MM.1S (cell line): ENCODE measurements around the gene USP25.
A peak's percentile ranks its signal among the peaks of the same experiment; 100 is the strongest.
"Not testable (repeated sequence)": the region's sequence is repeated elsewhere in the genome, so short reads cannot be mapped to it uniquely, and the experiment has no call there.

Experiments used
- DNase-seq: peaks from one replicate; pipeline ENCODE4 v3.0.0-alpha.2; 2015
- H2AFZ ChIP-seq: fragments of 300-600 bp; sonication (generic); 2 replicates; pipeline ENCODE4 v1.6.0; 2016; ENCODE audit warnings: antibody characterized with exemption, low read length
- H3F3A ChIP-seq: fragments of 300-600 bp; sonication (generic); 2 replicates; pipeline ENCODE4 v1.6.1; 2016; ENCODE audit warnings: mild to moderate bottlenecking, antibody characterized with exemption, low read length, moderate library complexity, mixed read lengths; ENCODE audit not compliant: insufficient read depth
- H3K27ac ChIP-seq: fragments of 300-600 bp; sonication (generic); 2 replicates; pipeline ENCODE4 v1.5.1; 2016; ENCODE audit warnings: mild to moderate bottlenecking, low read length
- H3K27me3 ChIP-seq: fragments of 300-600 bp; sonication (generic); replicated peaks from 2 replicates; pipeline ENCODE4 v1.6.0; 2016; ENCODE audit warnings: low read length; ENCODE audit not compliant: insufficient read depth
- H3K36me3 ChIP-seq: fragments of 300-600 bp; sonication (generic); replicated peaks from 2 replicates; pipeline ENCODE4 v1.6.1; 2016; ENCODE audit warnings: mild to moderate bottlenecking, low read length, mixed read lengths; ENCODE audit not compliant: insufficient read depth
- H3K4me1 ChIP-seq: fragments of 300-600 bp; sonication (generic); 2 replicates; pipeline ENCODE4 v1.6.1; 2016; ENCODE audit warnings: low read length, mixed read lengths
- H3K4me2 ChIP-seq: fragments of 300-600 bp; sonication (generic); 2 replicates; pipeline ENCODE4 v1.6.0; 2016; ENCODE audit warnings: low read depth, low read length
- H3K4me3 ChIP-seq: fragments of 300-600 bp; sonication (generic); 2 replicates; pipeline ENCODE4 v1.5.1; 2016; ENCODE audit warnings: low read length, mixed read lengths
- H3K79me2 ChIP-seq: fragments of 300-600 bp; sonication (generic); 2 replicates; pipeline ENCODE4 v1.6.1; 2016; ENCODE audit warnings: mixed run types, low read length, mixed read lengths
- H3K9ac ChIP-seq: fragments of 300-600 bp; sonication (generic); 2 replicates; pipeline ENCODE4 v1.6.1; 2016; ENCODE audit warnings: low read length, mixed read lengths
- H3K9me2 ChIP-seq: fragments of 300-600 bp; sonication (generic); replicated peaks from 2 replicates; pipeline ENCODE4 v1.6.1; 2016; ENCODE audit warnings: mild to moderate bottlenecking, low read length, mixed read lengths; ENCODE audit not compliant: insufficient read depth
- H3K9me3 ChIP-seq: fragments of 300-600 bp; sonication (generic); replicated peaks from 2 replicates; pipeline ENCODE4 v1.6.1; 2016; ENCODE audit warnings: mild to moderate bottlenecking, low read length, mixed read lengths; ENCODE audit not compliant: insufficient read depth
- H4K20me1 ChIP-seq: fragments of 300-600 bp; sonication (generic); 2 replicates; pipeline ENCODE4 v1.6.1; 2016; ENCODE audit warnings: mild to moderate bottlenecking, low read length, moderate library complexity, mixed read lengths; ENCODE audit not compliant: insufficient read depth
- CTCF ChIP-seq: fragments of 300-600 bp; sonication (generic); IDR thresholded peaks from 2 replicates; pipeline ENCODE4 v1.5.1; 2016; ENCODE audit warnings: antibody characterized with exemption, low read length, mixed read lengths
- EZH2 ChIP-seq: fragments of 300-600 bp; sonication (generic); optimal IDR thresholded peaks from 2 replicates; pipeline ENCODE3; 2017; ENCODE audit warnings: low read depth, mild to moderate bottlenecking, antibody characterized with exemption, low read length, mixed read lengths
- EZH2phosphoT487 ChIP-seq: fragments of 300-600 bp; sonication (generic); IDR thresholded peaks from 2 replicates; pipeline ENCODE4 v1.6.1; 2018; ENCODE audit warnings: antibody characterized with exemption, low read length

Gene USP25

GRCh38 chr21:15732996-15733329 is 3.2 kb downstream of the USP25 start:
- H3F3A ChIP-seq, result 0 out of 2 replicates have a peak, but pooled peaks cover 4% of the 10 kb centered on the region
- H3K27ac ChIP-seq, result no peak overlapping the region
- no peak for DNase-seq
- H3K9ac ChIP-seq, result no peak overlapping the region
- no peaks in the 10 kb centered on the region for H3K27me3 ChIP-seq
- peak overlapping the region; percentile 69 for H3K4me2 ChIP-seq
- peak overlapping the region; percentile 44 for H3K4me3 ChIP-seq
- H2AFZ ChIP-seq, result no peak overlapping the region
- no peaks in the 10 kb centered on the region for H3K36me3 ChIP-seq
- no peaks in the 10 kb centered on the region for H3K4me1 ChIP-seq
- H3K9me2 ChIP-seq, result no peaks in the 10 kb centered on the region
- H3K79me2 ChIP-seq, result peaks cover 73% of the 10 kb centered on the region
- no peaks in the 10 kb centered on the region; the same call in 1 of the 2 replicates for H4K20me1 ChIP-seq
- H3K9me3 ChIP-seq, result no peaks in the 10 kb centered on the region
- TF ChIP-seq CTCF, result no peak
- TF ChIP-seq EZH2phosphoT487, result no peak
- TF ChIP-seq EZH2, result no peak

GRCh38 chr21:15735409-15735808 is 5.6 kb downstream of the USP25 start:
- TF ChIP-seq CTCF, result no peak
- no peak for TF ChIP-seq EZH2
- no peak for TF ChIP-seq EZH2phosphoT487
- Histone ChIP-seq H3K9me2 (no peaks in the 10 kb centered on the region), H3K27ac (no peak overlapping the region), H3K27me3 (no peaks in the 10 kb centered on the region), H4K20me1 (no peaks in the 10 kb centered on the region; the same call in 1 of the 2 replicates), H3K4me3 (no peak overlapping the region), H3K4me1 (no peaks in the 10 kb centered on the region), H3F3A (0 out of 2 replicates have a peak, but pooled peaks cover 4% of the 10 kb centered on the region), H2AFZ (no peak overlapping the region), H3K36me3 (no peaks in the 10 kb centered on the region), H3K4me2 (no peak overlapping the region), H3K9me3 (no peaks in the 10 kb centered on the region), H3K79me2 (peaks cover 97% of the 10 kb centered on the region), H3K9ac (no peak overlapping the region)
- DNase-seq, result no peak

GRCh38 chr21:15735931-15736330 is 6.1 kb downstream of the USP25 start:
- not testable (repeated sequence) for H4K20me1 ChIP-seq, H3K27ac ChIP-seq, H3K4me1 ChIP-seq, H3K4me3 ChIP-seq, DNase-seq, H3K4me2 ChIP-seq, H3K9me3 ChIP-seq, H3F3A ChIP-seq, H3K9me2 ChIP-seq, H3K36me3 ChIP-seq, H2AFZ ChIP-seq, H3K9ac ChIP-seq, H3K27me3 ChIP-seq
- peaks cover 97% of the 10 kb centered on the region for H3K79me2 ChIP-seq

GRCh38 chr21:15738779-15739178 is 9.0 kb downstream of the USP25 start:
- H3K4me1 ChIP-seq, H3K36me3 ChIP-seq, H3K9ac ChIP-seq, H3F3A ChIP-seq, H3K27me3 ChIP-seq, H3K4me2 ChIP-seq, H2AFZ ChIP-seq, H4K20me1 ChIP-seq, H3K4me3 ChIP-seq, H3K9me3 ChIP-seq, H3K9me2 ChIP-seq, H3K27ac ChIP-seq, DNase-seq: not testable (repeated sequence)
- peaks cover 99% of the 10 kb centered on the region for H3K79me2 ChIP-seq
